Lung (tissue), 16 donors: Measurements from ENCODE around the gene ZNF267. TPM values are rescaled to one million over a fixed set of nuclear protein-coding genes. Genes with fewer than 3 reads are reported as not detected.
A peak's percentile ranks its signal among the peaks of the same experiment; 100 is the strongest.
"Not testable (repeated sequence)": the region's sequence is repeated elsewhere in the genome, so short reads cannot be mapped to it uniquely, and the experiment has no call there.

Experiments used
- ATAC-seq: fragments of 200-7000 bp; cut with Tn5 transposase; one replicate; pipeline ENCODE4 v1.9.1; 2020; ENCODE audit warnings: moderate number of reproducible peaks; ENCODE audit not compliant: insufficient read depth, low FRiP score
- DNase-seq, 3 donors: peaks; one replicate each; pipeline ENCODE4 v3.0.0-alpha.2; 2013 to 2017
- H3K27ac ChIP-seq, 2 donors: one replicate each; pipeline ENCODE4 v1.5.1; 2013; ENCODE audit warnings: mild to moderate bottlenecking in 2 of 2, moderate library complexity in 2 of 2, control low read depth in 1 of 2, inconsistent platforms in 1 of 2, low read depth in 1 of 2, low read length in 1 of 2
- H3K27me3 ChIP-seq, 3 donors: one replicate each; pipeline ENCODE4 v1.5.1; 2013; ENCODE audit warnings: low read length in 2 of 3; ENCODE audit not compliant: control insufficient read depth in 3 of 3, insufficient read depth in 3 of 3
- H3K36me3 ChIP-seq, 4 donors: one replicate each; pipeline ENCODE4 v1.5.1; 2013; ENCODE audit warnings: low read length in 4 of 4, mild to moderate bottlenecking in 1 of 4, moderate library complexity in 1 of 4; ENCODE audit not compliant: control insufficient read depth in 4 of 4, insufficient read depth in 4 of 4
- H3K4me1 ChIP-seq, 5 donors: one replicate each; pipeline ENCODE4 v1.5.1; 2013; ENCODE audit warnings: low read length in 5 of 5, mild to moderate bottlenecking in 2 of 5, moderate library complexity in 1 of 5; ENCODE audit not compliant: control insufficient read depth in 5 of 5, insufficient read depth in 5 of 5
- H3K4me3 ChIP-seq: one replicate; pipeline ENCODE4 v1.5.1; 2013; ENCODE audit warnings: mild to moderate bottlenecking, control low read depth, moderate library complexity
- H3K9ac ChIP-seq, 2 donors: one replicate each; pipeline ENCODE4 v1.5.1; 2013; ENCODE audit warnings: low read length in 2 of 2, control low read depth in 1 of 2; ENCODE audit not compliant: insufficient read depth in 1 of 2
- H3K9me3 ChIP-seq, 4 donors: one replicate each; pipeline ENCODE4 v1.5.1; 2013; ENCODE audit warnings: low read length in 3 of 4, mild to moderate bottlenecking in 1 of 4, moderate library complexity in 1 of 4; ENCODE audit not compliant: control insufficient read depth in 4 of 4, insufficient read depth in 3 of 4
- CTCF ChIP-seq: IDR thresholded peaks from 2 replicates; pipeline ENCODE4 v1.5.1; 2012; ENCODE audit warnings: mild to moderate bottlenecking; ENCODE audit errors: control extremely low read depth, extremely low read depth
- WGBS, 2 donors: extraction: QIAGEN DNeasy Blood & Tissue Kit; methylation state at CpG; one replicate each; pipeline ENCODE4 v1.1.7; 2013; 5-methylcytosine and 5-hydroxymethylcytosine counted together
- long read RNA-seq, 5 donors: transcript quantifications; one replicate each; lab custom pipeline, GENCODE V29; 2026
- polyA plus RNA-seq, 2 donors: library from polyadenylated mRNA; stranded (reverse); fragments of 200-250 nt; gene quantifications; one replicate each; pipeline ENCODE4 v1.2.1, GENCODE V29; 2013
- total RNA-seq, 2 donors: library from RNA; depleted of rRNA in 1 of 2; stranded (reverse); fragments of >200 nt in 1 of 2; gene quantifications; one replicate each; pipeline ENCODE4 v1.2.1, GENCODE V29; 2014 to 2021
- donor health status: control.
- donor health status: control.
- donor health status: Bipolar disorder and iron deficiency.
- donor health status: healthy.
- donor health status: DM: yes; HTN: yes; CAD: no.

ZNF267 gene
- total RNA-seq (10 to 100 TPM; 20.6 TPM), polyA plus RNA-seq (10 to 100 TPM in 1 of 2 donors, 1 to 10 TPM in 1; 5.6 to 20.4 TPM)
- long read RNA-seq, donor 1, full-length matches to known transcripts = 8 of 8 reads
- long read RNA-seq, donor 1, partial matches to known transcripts = 0 of 8 reads
- long read RNA-seq, donor 1, other reads (novel, unspliced or antisense) = 0 of 8 reads
- long read RNA-seq, donor 2, full-length matches to known transcripts = 5 of 5 reads
- long read RNA-seq, donor 2, partial matches to known transcripts = 0 of 5 reads
- long read RNA-seq, donor 2, other reads (novel, unspliced or antisense) = 0 of 5 reads
- long read RNA-seq, donor 3, partial matches to known transcripts = 0 of 2 reads
- long read RNA-seq, donor 3, other reads (novel, unspliced or antisense) = 0 of 2 reads
- long read RNA-seq, donor 4, full-length matches to known transcripts = 3 of 3 reads
- long read RNA-seq, donor 4, partial matches to known transcripts = 0 of 3 reads
- long read RNA-seq, donor 4, other reads (novel, unspliced or antisense) = 0 of 3 reads
- long read RNA-seq, donor 5, full-length matches to known transcripts = 2 of 2 reads
- long read RNA-seq, donor 5, partial matches to known transcripts = 0 of 2 reads
- long read RNA-seq, donor 5, other reads (novel, unspliced or antisense) = 0 of 2 reads

- ATAC-seq = peak; percentile 92
- peak within 1 kb of the TSS; percentile 93 to 97 for H3K9ac ChIP-seq
These were observed at the start of gene ZNF267 for GRCh38 chr16:31873556-31874365. ZNF267 (plus strand) TSS chr16:31873807; CDS start chr16:31873967, 160 bp downstream.

GRCh38 chr16:31833047-31833446, 40.6 kb upstream of the ZNF267 start:
- Histone ChIP-seq H3K27ac (no peak overlapping the region), H3K4me3 (no peak overlapping the region), H3K4me1 (no peaks in the 10 kb centered on the region), H3K9me3 (peaks cover 0 to 6% (median 0%) of the 10 kb centered on the region in 4 donors), H3K9ac (no peak overlapping the region), H3K27me3 (no peaks in the 10 kb centered on the region), H3K36me3 (no peaks in the 10 kb centered on the region)
- 42 to 45% methylated on average over 3 of the region's 3 CpGs for WGBS, 2 donors
- no peak for TF ChIP-seq CTCF
- DNase-seq (no peak), ATAC-seq (no peak)

More at GRCh38 chr16:31873556-31874365, at the start of gene ZNF267:
- DNase-seq = peak; percentile 95 to 97 (median 96)
- Histone ChIP-seq H3K36me3 (peaks cover 0 to 3% (median 0%) of the 10 kb centered on the region in 4 donors), H3K4me3 (peak within 1 kb of the TSS; percentile 100), H3K4me1 (peaks cover 0 to 18% (median 0%) of the 10 kb centered on the region in 5 donors), H3K27me3 (peaks cover 0 to 2% (median 0%) of the 10 kb centered on the region in 3 donors), H3K9me3 (no peaks in the 10 kb centered on the region), H3K27ac (peak within 1 kb of the TSS; percentile 88 to 97)
- 0% methylated on average over 57 of the region's 57 CpGs for WGBS, 2 donors
- TF ChIP-seq CTCF = no peak

- H3K36me3 ChIP-seq, H3K27me3 ChIP-seq, H3K4me3 ChIP-seq, H3K27ac ChIP-seq, DNase-seq, H3K4me1 ChIP-seq, ATAC-seq, H3K9ac ChIP-seq: not testable (repeated sequence)
- WGBS, 2 donors = 93 to 95% methylated on average over 18 to 22 of the region's 31 CpGs
- peaks cover 0 to 17% (median 0%) of the 10 kb centered on the region in 4 donors for H3K9me3 ChIP-seq
These were observed 37.2 kb upstream of the ZNF267 start for GRCh38 chr16:31836396-31836795.
